ENCODE results near the gene WFS1.

WFS1 gene

DNA sequence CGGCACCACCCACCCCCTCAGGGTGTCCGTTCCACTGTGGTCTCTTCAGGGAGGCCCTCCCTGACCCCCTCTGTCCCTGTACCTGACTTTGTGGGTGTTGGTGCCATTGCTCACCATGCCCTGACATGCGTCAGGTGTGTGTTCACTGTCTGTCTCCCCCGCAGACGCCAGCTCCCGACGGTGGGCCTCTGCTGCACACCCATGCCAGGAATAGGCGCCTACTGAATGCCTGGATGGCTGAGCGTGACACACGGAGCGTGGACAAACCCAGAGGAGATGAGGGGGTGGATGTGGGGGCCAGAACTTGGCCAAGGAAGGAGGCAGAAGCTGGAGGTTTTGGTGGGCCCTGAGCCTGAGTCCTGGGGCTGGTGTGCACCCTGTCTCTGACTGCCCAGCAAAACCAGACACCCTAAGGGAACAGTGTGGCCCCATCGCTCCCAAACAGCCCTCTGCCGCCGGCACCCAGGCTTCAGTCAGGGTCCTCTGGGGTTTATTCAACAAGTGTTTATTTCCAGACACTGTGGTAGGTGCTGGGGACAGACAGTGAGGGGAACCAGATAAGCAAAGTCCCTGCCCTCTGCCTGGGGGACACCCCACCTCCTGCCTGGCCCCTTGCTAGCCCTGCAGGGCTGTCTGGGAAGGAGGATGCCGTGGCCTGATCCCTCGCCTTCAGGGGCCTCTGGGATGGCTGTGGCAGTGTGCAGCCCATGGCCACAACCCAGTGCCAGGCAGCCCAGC, 76.9 kb downstream of the WFS1 start:
- TF ChIP-seq, protein P1, sequence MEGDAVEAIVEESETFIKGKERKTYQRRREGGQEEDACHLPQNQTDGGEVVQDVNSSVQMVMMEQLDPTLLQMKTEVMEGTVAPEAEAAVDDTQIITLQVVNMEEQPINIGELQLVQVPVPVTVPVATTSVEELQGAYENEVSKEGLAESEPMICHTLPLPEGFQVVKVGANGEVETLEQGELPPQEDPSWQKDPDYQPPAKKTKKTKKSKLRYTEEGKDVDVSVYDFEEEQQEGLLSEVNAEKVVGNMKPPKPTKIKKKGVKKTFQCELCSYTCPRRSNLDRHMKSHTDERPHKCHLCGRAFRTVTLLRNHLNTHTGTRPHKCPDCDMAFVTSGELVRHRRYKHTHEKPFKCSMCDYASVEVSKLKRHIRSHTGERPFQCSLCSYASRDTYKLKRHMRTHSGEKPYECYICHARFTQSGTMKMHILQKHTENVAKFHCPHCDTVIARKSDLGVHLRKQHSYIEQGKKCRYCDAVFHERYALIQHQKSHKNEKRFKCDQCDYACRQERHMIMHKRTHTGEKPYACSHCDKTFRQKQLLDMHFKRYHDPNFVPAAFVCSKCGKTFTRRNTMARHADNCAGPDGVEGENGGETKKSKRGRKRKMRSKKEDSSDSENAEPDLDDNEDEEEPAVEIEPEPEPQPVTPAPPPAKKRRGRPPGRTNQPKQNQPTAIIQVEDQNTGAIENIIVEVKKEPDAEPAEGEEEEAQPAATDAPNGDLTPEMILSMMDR (IDR thresholded peaks at IDR 0.05; ENCODE audit: borderline replicate concordance, insufficient read depth, low read depth, low read length) = no peak
- no peak overlapping the region for H3K4me3 ChIP-seq (ENCODE audit: low read depth, low read length)

DNA sequence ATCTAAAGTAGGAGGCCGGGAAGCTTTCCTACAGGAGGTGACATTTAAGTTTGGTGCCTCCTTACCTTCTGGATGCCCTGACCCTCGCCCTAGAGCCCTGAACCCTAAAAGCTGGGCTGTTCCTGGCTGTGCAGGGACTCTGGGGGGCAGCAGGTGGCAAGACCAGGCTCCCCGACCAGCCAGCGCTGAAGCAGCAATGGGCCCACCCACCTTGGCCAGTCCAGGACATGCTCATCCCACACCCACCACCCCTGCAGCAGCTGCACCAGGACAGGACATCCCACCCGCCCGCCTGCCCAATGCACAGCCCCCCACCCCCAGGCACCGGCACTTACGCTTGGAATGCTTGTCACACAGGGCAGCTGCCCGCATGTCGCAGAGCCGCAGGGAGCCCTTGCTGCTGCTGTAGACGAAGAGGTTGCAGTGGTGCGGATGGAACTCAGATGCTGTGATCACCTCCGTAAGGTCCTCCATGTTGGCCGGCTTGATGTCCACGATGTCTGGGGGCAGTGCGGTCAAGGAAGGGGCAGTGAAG, 77.9 kb downstream of the WFS1 start:
- H3K4me3 ChIP-seq (ENCODE audit: low read depth, low read length) = no peak overlapping the region
- TF ChIP-seq, protein P1 (IDR thresholded peaks at IDR 0.05; ENCODE audit: borderline replicate concordance, insufficient read depth, low read depth, low read length) = no peak

DNA sequence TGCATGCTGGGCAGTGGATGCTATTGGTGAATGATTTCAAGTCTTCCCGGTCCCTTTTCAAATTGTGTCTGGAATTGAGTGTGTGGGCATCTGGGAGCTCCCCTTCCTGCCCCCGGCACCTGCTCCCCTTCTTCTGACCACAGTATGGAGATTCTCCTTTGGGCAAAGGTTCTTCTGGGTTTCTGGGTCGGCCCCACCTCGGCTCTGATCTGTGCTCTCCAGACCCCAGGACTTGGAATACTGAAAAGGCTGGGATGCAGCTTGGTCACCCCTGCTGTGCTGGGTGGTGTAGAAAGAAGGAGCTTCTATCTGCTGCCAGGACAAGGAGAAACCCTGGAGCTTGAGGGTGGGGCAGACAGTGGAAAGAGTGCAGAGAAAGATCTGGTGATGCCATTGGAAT, 78.8 kb downstream of the WFS1 start:
- H3K4me3 ChIP-seq (ENCODE audit: low read depth, low read length) = no peak overlapping the region
- TF ChIP-seq, protein P1 (IDR thresholded peaks at IDR 0.05; ENCODE audit: borderline replicate concordance, insufficient read depth, low read depth, low read length) = no peak

DNA sequence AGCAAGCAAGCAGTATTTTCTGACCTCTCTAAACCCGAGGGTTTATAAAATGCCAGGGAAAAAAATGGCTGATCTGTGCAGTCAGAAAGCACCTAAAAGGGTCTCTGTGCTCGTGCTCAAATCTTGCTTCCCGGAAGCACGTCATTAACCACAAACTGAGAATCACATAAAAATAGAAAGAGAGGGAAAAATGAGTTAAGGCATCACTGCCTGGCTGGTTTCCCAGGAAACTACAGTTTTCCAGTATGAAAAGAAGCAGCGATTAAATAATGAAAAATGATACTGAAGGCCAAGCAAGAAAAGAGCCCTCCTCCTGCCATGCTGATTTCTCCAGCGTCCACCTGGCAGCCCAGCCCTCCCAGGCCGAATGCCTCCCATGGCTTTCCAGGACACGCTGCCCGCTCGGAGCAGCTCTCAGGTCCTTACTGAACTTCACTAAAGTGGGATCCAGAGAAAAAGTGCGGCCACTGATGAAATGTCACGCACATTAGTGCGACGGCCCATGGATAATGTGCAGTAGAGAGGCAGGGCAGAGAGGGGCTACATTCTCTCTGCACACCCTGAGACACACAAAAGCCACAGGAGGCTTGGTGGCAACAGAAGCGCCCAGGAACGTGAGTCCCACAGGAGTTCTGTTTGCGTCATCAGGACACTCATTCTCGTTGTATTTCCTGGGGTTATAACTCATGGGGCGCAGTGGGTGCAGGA, 80.4 kb downstream of the WFS1 start:
- TF ChIP-seq, protein P1 (IDR thresholded peaks at IDR 0.05; ENCODE audit: borderline replicate concordance, insufficient read depth, low read depth, low read length) = no peak
- H3K4me3 ChIP-seq (ENCODE audit: low read depth, low read length) = no peak overlapping the region

DNA sequence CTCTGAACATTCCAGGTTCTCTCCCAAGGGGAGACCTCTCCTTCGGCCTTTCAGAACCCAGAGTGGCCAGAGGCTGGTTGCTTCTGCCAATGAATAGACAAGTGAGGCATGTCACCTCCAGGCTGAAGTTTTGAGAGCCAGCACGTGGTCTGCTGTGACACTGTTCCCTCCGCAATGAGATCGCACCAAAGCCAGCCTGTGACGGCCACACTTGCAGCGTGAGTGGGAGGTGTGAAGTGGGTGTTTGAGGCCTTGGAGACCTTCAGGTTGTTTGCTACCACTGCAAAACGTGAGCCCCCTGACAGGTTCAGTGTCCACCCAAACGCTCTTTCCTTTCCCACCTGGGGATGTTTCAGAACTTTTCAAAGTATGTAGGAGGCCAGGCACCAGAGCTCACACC, 81.0 kb downstream of the WFS1 start:
- H3K4me3 ChIP-seq (ENCODE audit: low read depth, low read length) = no peak overlapping the region
- TF ChIP-seq, protein P1 (IDR thresholded peaks at IDR 0.05; ENCODE audit: borderline replicate concordance, insufficient read depth, low read depth, low read length) = no peak

DNA sequence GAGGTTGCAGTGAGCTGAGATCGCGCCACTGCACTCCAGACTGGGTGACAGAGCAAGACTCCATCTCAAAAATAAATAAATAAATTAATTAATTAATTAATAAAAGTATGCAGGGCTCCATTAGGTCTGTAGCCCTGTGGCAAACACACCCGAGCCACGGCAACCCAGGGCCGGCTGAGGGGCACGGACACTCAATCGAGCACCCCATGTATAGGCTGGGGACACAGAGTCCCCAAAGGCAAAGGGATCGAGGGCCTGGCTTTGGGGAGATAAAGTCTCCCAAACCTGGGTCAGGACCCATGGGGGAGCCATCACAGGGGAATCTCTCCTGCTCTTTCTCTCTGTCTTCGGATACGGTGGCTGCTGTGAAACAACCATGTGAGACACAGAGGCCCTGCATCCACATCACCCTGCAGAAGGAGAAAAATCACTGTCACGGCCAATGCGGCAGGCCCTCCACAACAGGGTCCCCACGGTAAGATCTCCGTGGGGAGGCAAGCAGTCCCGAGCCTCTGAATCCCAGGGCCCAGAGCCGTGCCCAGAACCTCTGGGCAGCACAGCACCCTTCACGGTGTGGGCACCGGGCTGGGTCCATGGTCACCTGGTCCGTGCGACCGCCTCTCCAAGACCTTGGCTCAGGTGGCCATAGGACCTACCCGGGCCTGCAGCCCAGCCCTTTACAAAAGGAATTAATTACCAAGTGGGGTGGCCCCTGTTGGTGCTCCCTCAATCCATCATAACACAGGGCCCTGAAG, 81.8 kb downstream of the WFS1 start:
- H3K4me3 ChIP-seq (ENCODE audit: low read depth, low read length) = no peak overlapping the region
- TF ChIP-seq, protein P1 (IDR thresholded peaks at IDR 0.05; ENCODE audit: borderline replicate concordance, insufficient read depth, low read depth, low read length) = no peak
